Bronchial epithelial cell (primary cell): ENCODE measurements around the gene UBAC2. TPM values are rescaled to one million over a fixed set of nuclear protein-coding genes. Genes with fewer than 3 reads are reported as not detected.

Experiments used
- DNase-seq: peaks from one replicate; pipeline ENCODE4 v3.0.0-alpha.2; 2010; ENCODE audit warnings: low read depth
- FAIRE-seq: peaks from 2 replicates; lab custom pipeline; 2011; peaks lifted over from hg19 to GRCh38; lab: Jason Lieb, UNC
- H3K27me3 ChIP-seq: 2 replicates; pipeline ENCODE4 v1.5.1; 2011; ENCODE audit warnings: low read length; ENCODE audit not compliant: control insufficient read depth, insufficient read depth
- H3K36me3 ChIP-seq: 2 replicates; pipeline ENCODE4 v1.5.1; 2011; ENCODE audit warnings: low read length; ENCODE audit not compliant: control insufficient read depth, insufficient read depth
- H3K4me3 ChIP-seq: 2 replicates; pipeline ENCODE4 v1.5.1; 2011; ENCODE audit warnings: mild to moderate bottlenecking, low read depth, low read length, control low read depth
- total RNA-seq: library from RNA; depleted of rRNA; stranded (reverse); fragments of >200 nt; gene quantifications from 2 replicates; pipeline ENCODE4 v1.2.1, GENCODE V29; 2014
- TF ChIP-seq, protein P1 (sequence below): IDR thresholded peaks from 2 replicates; pipeline ENCODE4 v1.5.1; 2011; ENCODE audit warnings: mild to moderate bottlenecking, moderate library complexity, low read length, control low read depth, inconsistent platforms; ENCODE audit not compliant: insufficient read depth, severe bottlenecking

The UBAC2 gene
- total RNA-seq, 1 donor from 2014 or later = 40.0 TPM

GRCh38 chr13:99251921-99252320 lies 51.3 kb downstream of the UBAC2 start:
- Histone ChIP-seq H3K36me3 (peaks cover 2% of the 10 kb centered on the region), H3K27me3 (no peaks in the 10 kb centered on the region), H3K4me3 (no peak overlapping the region)
- FAIRE-seq (no peak), DNase-seq (no peak)
- TF ChIP-seq, protein P1, sequence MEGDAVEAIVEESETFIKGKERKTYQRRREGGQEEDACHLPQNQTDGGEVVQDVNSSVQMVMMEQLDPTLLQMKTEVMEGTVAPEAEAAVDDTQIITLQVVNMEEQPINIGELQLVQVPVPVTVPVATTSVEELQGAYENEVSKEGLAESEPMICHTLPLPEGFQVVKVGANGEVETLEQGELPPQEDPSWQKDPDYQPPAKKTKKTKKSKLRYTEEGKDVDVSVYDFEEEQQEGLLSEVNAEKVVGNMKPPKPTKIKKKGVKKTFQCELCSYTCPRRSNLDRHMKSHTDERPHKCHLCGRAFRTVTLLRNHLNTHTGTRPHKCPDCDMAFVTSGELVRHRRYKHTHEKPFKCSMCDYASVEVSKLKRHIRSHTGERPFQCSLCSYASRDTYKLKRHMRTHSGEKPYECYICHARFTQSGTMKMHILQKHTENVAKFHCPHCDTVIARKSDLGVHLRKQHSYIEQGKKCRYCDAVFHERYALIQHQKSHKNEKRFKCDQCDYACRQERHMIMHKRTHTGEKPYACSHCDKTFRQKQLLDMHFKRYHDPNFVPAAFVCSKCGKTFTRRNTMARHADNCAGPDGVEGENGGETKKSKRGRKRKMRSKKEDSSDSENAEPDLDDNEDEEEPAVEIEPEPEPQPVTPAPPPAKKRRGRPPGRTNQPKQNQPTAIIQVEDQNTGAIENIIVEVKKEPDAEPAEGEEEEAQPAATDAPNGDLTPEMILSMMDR = no peak

GRCh38 chr13:99254830-99255229 lies 54.2 kb downstream of the UBAC2 start:
- H3K36me3 ChIP-seq = peaks cover 2% of the 10 kb centered on the region
- no peaks in the 10 kb centered on the region for H3K27me3 ChIP-seq
- H3K4me3 ChIP-seq = no peak overlapping the region
- FAIRE-seq = no peak
- TF ChIP-seq, protein P1 = no peak
- DNase-seq = no peak

GRCh38 chr13:99255271-99255670 lies 54.6 kb downstream of the UBAC2 start:
- TF ChIP-seq, protein P1 = no peak
- Histone ChIP-seq H3K27me3 (no peaks in the 10 kb centered on the region), H3K36me3 (peaks cover 2% of the 10 kb centered on the region), H3K4me3 (no peak overlapping the region)
- FAIRE-seq (no peak), DNase-seq (no peak)

GRCh38 chr13:99256283-99256682 lies 55.6 kb downstream of the UBAC2 start:
- Histone ChIP-seq H3K27me3 (no peaks in the 10 kb centered on the region), H3K4me3 (no peak overlapping the region), H3K36me3 (peaks cover 2% of the 10 kb centered on the region)
- DNase-seq (no peak), FAIRE-seq (no peak)
- TF ChIP-seq, protein P1 = no peak

DNA sequence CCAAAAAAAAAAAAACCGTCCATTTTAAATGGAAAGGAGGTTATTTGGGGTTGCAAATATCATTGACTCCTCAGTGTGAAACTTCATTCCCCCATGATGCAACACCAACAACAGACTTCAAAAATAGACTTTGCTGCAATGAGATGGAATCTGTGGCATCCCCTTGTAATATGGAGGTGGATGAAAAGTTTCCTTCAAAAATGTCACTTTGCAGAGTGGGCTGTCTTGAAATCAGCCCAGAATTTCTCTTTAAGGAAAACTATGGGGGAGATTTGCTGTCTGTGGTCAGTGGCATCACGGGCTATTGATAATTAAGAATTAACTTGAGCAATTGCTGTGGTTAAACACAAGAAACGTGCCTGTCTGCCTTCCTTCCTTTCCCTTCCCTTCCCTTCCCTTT lies 56.1 kb downstream of the UBAC2 start:
- DNase-seq = no peak
- FAIRE-seq = no peak
- Histone ChIP-seq H3K4me3 (no peak overlapping the region), H3K27me3 (no peaks in the 10 kb centered on the region), H3K36me3 (peaks cover 2% of the 10 kb centered on the region)
- TF ChIP-seq, protein P1 = no peak

DNA sequence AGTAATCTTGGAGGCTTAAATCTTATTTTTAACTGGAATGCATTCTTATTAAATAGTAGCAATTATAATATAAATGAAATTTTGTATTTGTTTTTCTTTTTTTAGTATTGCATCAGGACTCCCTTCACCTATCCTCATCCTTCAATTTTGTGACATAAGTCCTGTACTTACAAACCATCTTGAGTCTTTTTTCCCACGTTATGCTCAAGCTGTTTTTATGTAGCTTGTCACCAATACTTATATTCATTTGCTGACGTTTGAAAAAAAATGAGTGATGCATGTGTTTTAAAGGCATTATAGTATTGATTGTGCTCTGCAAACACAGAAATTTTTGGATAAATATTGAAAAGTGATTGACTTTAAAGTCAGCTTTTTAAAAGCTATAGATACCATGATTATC lies 56.6 kb downstream of the UBAC2 start:
- no peak overlapping the region for H3K4me3 ChIP-seq
- H3K36me3 ChIP-seq = peaks cover 2% of the 10 kb centered on the region
- no peaks in the 10 kb centered on the region for H3K27me3 ChIP-seq
- DNase-seq = no peak
- no peak for FAIRE-seq
- TF ChIP-seq, protein P1 = no peak
